Effector CD4-positive, alpha-beta T cell (primary cell): Measurements from ENCODE around the gene CNTNAP2.

ENCODE experiments used
- DNase-seq: peaks from one replicate; pipeline ENCODE4 v3.0.0-alpha.2; 2020

The CNTNAP2 gene

DNA sequence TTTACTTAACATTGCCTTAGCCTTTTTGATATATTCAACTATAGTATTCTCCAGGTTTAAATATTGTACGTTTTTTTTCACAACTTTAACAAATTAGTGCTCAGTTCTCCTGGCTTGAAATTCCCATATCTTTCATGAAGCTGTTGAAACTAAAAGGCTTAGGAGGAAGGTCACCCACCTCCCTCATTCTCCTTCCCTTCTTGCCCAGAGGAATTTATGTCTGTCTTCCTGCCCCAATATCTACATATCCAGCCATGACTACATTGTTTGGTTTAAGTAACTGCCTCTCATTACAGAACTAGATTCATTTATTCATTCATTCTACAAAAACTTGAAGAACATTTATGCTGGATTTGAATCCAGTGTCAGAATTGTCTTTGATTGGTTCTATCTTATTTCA lies 2219.2 kb downstream of the CNTNAP2 start:
- no peak for DNase-seq

GRCh38 chr7:148336411-148336810 lies 2219.8 kb downstream of the CNTNAP2 start:
- no peak for DNase-seq

- no peak for DNase-seq
Measured at GRCh38 chr7:148337246-148337965, 2220.8 kb downstream of the CNTNAP2 start.

- DNase-seq, result no peak
Measured at GRCh38 chr7:148337995-148338747, 2221.6 kb downstream of the CNTNAP2 start.

GRCh38 chr7:148340438-148341280 lies 2224.1 kb downstream of the CNTNAP2 start:
- DNase-seq, result no peak

GRCh38 chr7:148344406-148344805 lies 2227.8 kb downstream of the CNTNAP2 start:
- no peak for DNase-seq

GRCh38 chr7:148347981-148348380 lies 2231.4 kb downstream of the CNTNAP2 start:
- DNase-seq, result no peak

GRCh38 chr7:148348466-148348865 lies 2231.9 kb downstream of the CNTNAP2 start:
- no peak for DNase-seq

DNA sequence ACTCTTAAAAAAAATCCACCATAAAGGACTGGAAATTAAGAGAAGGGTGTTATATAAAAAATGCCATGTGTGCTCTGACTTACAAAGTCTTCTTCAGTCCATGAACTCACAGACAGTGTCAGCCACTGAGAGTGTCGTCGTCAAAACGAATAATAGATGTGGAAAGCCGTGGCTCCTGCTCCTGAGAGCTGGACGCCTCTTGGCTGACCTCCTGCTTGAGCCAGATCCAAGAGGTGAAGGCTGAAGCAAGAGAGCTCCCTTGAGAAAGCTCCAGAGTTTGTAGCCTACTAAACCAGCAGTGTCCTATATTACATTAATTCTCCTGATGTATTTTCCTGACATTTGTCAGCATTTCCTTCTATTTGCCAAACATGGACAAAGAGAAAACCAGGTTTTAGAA lies 2239.7 kb downstream of the CNTNAP2 start:
- DNase-seq, result no peak

DNA sequence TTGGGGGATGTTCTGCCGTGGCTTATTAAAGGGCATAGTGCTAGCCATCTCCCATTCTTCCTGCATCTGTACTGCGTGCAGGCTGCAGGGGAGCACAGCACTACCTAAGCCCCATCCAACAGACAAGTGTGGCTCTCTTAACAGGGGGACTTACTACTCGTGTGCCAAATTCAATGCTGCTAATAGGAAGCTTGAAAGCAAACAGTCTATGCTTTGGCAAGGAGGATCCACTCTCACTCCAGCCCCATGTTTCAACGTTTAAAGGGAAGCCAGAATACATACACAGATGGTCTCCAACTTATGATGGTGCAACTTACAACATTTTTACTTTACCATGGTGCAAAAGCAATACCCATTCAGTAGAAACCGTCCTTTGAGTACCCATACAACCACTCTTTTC lies 2245.9 kb downstream of the CNTNAP2 start:
- no peak for DNase-seq

DNA sequence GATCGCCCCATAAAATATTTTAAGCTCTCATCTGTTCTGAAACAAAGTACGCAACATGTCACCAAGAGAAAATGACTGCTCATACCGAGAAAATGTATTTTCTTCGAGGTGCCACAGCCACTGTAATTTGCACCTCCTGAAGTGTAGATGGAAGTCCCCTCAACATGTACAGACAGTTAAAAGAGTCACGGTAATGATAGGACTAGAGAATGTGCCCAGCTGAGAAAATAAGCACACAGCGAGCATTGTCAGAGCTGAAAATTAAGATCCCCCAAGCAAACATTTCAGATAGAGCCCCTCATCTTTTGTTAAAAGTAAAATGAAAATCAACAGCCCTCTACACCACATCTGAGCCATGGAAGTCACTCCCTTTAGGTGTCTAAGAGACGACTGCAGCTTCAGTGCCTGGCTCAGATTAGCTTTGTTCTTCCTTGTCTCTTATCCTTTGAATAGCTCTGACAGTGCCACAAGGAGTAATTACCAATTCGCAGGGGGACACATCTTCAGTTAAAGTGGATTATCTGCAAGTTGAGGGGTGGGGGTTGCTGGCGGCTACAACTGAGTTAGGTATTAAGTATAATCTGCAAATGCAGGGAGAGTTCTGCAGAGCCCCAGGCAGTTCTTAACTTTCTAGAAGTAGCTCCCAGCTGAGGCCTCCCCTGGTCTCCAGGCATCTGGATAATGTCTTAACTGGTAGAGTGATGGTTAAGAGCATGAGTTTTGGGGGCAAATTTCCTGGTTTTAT lies 2251.3 kb downstream of the CNTNAP2 start:
- DNase-seq, result no peak

GRCh38 chr7:148368562-148368961 lies 2252.0 kb downstream of the CNTNAP2 start:
- DNase-seq, result no peak

GRCh38 chr7:148371280-148371937 lies 2254.8 kb downstream of the CNTNAP2 start:
- DNase-seq, result no peak

DNA sequence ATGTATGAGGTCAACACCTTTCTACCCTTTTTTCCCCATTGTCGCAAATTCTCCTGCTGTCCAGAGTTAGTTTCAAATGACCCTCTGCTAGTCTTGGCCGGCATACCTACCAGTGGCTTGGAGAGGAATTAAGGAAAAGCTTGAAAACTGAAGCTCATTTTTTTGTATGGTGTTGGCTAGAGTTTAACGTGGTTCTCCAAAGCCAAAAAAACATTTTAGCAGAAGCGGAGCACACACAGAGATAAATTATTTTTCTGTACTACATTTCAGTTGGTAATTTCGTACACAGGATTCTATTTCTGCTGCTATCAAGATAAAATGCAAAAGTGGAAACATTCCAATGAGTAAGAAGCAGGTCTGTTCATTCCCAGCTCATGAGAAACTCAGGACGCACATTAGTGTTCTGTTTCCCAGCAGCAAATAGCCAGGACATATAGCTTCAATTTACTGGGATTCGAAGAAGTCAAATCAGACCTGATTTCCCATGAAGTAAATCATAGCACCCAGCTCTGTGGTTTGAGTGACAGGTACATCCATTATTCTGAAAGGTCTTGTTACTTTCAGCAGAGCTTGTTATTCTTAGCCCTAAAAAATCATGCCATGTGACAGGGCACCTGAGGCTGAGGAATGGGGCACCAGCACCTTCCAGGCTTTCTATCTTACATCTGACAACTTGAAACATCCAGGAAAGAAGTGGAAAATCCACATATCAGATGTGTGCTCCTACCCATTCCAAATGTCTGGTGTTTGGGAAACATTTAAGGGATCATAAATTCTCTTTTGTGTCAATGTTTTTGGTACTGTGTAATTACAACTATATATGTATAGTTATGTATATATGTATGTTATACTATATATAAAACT lies 2258.0 kb downstream of the CNTNAP2 start:
- no peak for DNase-seq

DNA sequence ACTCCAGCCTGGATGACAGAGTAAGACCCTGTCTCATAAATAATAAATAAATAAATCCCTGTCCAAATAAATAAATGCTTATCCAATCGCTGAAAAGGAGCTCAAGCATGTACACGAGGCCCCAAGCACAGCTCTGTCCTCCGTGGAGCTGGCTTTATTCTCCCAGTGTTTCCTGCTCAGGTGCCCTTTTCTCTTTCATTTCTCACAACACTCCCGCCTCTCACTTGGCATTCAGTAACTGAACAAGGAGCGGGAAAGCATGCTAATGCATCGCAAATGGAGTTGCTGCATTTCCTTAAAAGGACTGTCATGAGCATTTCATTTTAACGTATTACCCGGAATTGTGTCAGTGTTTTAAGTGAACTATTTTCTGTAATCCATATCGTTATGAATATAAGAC lies 2263.1 kb downstream of the CNTNAP2 start:
- DNase-seq, result no peak

- DNase-seq, result no peak
Measured at GRCh38 chr7:148380596-148381419, 2264.2 kb downstream of the CNTNAP2 start.

- no peak for DNase-seq
Measured at GRCh38 chr7:148382596-148382995, 2266.0 kb downstream of the CNTNAP2 start.

DNA sequence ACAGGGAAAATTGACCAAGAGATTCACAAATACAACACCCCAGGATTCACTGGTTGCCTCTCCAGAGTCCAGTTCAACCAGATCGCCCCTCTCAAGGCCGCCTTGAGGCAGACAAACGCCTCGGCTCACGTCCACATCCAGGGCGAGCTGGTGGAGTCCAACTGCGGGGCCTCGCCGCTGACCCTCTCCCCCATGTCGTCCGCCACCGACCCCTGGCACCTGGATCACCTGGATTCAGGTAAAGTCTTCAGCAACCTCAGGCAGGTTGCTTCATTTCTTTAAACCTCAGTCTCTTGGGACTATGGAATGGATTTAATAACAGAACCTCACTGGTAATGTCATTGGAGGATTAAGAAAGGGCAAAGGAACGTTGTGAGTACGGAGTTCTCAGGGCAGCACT lies 2267.1 kb downstream of the CNTNAP2 start:
- DNase-seq, result no peak

DNA sequence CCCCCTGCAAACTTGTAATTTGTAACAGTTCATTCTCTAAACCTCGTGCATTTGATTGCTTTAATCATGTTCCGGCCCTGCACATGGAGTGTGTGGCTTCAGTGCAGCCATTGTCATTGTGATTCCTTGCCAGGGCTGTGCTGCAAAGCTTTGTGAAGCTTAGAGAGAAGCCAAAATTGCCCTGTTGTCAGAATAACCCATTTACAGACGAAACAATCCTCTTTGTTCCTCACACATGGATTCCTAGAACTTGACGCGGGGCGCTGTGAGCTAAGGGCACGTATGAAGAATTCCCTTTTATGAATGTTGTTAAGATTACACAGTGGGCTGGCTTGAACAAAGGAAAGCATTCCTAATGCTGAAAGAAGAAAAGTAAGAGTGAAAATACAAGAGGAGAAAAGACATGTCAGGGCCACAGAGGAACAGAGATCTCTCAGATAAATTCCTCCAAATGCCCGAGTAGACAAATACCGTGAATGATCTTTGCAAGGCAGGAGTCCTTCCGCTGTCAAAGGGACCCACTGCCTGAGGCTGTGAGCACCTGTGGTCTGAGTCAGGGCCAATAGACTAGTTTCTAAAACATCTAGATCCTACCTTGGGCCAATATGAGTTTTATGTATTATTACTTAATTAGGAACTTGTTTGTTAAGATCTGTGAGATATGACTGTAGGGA lies 2268.5 kb downstream of the CNTNAP2 start:
- DNase-seq, result no peak

GRCh38 chr7:148390381-148390780 lies 2273.8 kb downstream of the CNTNAP2 start:
- no peak for DNase-seq
